SK-N-SH (cell line): ENCODE results near the gene GRIA1. TPM values are rescaled to one million over a fixed set of nuclear protein-coding genes. Genes with fewer than 3 reads are reported as not detected.

Experiments
- CTCF ChIA-PET: fragments of 300-600, 350-600 bp; formaldehyde crosslinking; extraction: SDS; loops from one replicate; lab custom pipeline; 2021; lab: Yijun Ruan, JAX
- POLR2A ChIA-PET: fragments of 350-600 bp; sonication (Branson Sonifier 250); formaldehyde crosslinking; extraction: SDS; loops from one replicate; lab custom pipeline; 2020; ENCODE audit warnings: antibody characterized with exemption, inconsistent platforms; lab: Yijun Ruan, JAX
- DNase-seq: peaks from one replicate; pipeline ENCODE4 v3.0.0; 2012
- H2AFZ ChIP-seq: fragments of 200-600 bp; sonication (generic); 2 replicates; pipeline ENCODE4 v1.8.1; 2016; ENCODE audit warnings: antibody characterized with exemption, mild to moderate bottlenecking, low read depth
- H3F3A ChIP-seq: fragments of 200-600 bp; sonication (generic); replicated peaks from 2 replicates; pipeline ENCODE3; 2016; ENCODE audit warnings: antibody characterized with exemption, mild to moderate bottlenecking; ENCODE audit not compliant: insufficient read depth
- H3K27ac ChIP-seq, 2 experiments: fragments of 200-500 bp in 1 of 2; fragments of 200-600 bp in 1 of 2; sonication (Bioruptor generic) in 1 of 2; sonication (generic), shearing (Covaris generic) in 1 of 2; 2 replicates each; pipeline versions ENCODE4 v1.5.1 to v1.6.1; 2014 to 2016; ENCODE audit warnings: low read depth in 2 of 2, inconsistent platforms in 1 of 2, low read length in 1 of 2, mild to moderate bottlenecking in 1 of 2, mixed read lengths in 1 of 2
- H3K27me3 ChIP-seq: fragments of 200-600 bp; sonication (generic), shearing (Covaris generic); 2 replicates; pipeline ENCODE4 v1.6.1; 2016; ENCODE audit warnings: mixed run types; ENCODE audit not compliant: insufficient read depth
- H3K36me3 ChIP-seq, 2 experiments: fragments of 200-500 bp in 1 of 2; fragments of 200-600 bp in 1 of 2; sonication (Bioruptor generic) in 1 of 2; sonication (generic) in 1 of 2; replicated peaks in 1 of 2; 2 replicates each; pipeline versions ENCODE3 to v1.5.1; 2014 to 2016; ENCODE audit warnings: low read length in 1 of 2, mild to moderate bottlenecking in 1 of 2; ENCODE audit not compliant: insufficient read depth in 2 of 2, control insufficient read depth in 1 of 2
- H3K4me1 ChIP-seq, 2 experiments: fragments of 200-500 bp in 1 of 2; fragments of 200-600 bp in 1 of 2; sonication (Bioruptor generic) in 1 of 2; sonication (generic), shearing (Covaris generic) in 1 of 2; 2 replicates each; pipeline versions ENCODE4 v1.5.1 to v1.6.1; 2014 to 2016; ENCODE audit warnings: low read depth in 1 of 2, low read length in 1 of 2, mixed run types in 1 of 2; ENCODE audit not compliant: insufficient read depth in 2 of 2, control insufficient read depth in 1 of 2
- H3K4me2 ChIP-seq: fragments of 200-600 bp; sonication (generic), shearing (Covaris generic); 2 replicates; pipeline ENCODE4 v1.6.1; 2017; ENCODE audit warnings: mixed run types
- H3K4me3 ChIP-seq, 2 experiments: fragments of 200-500 bp in 1 of 2; fragments of 200-600 bp in 1 of 2; sonication (Bioruptor generic) in 1 of 2; sonication (generic), shearing (Covaris generic) in 1 of 2; 2 replicates each; pipeline versions ENCODE4 v1.5.1 to v1.8.1; 2014 to 2016; ENCODE audit warnings: low read depth in 2 of 2, inconsistent platforms in 1 of 2, low read length in 1 of 2, mild to moderate bottlenecking in 1 of 2, mixed read lengths in 1 of 2, moderate library complexity in 1 of 2
- H3K79me2 ChIP-seq: fragments of 200-600 bp; sonication (generic); 2 replicates; pipeline ENCODE4 v1.8.1; 2017; ENCODE audit warnings: mild to moderate bottlenecking; ENCODE audit not compliant: insufficient read depth
- H3K9ac ChIP-seq: fragments of 200-600 bp; sonication (generic); 2 replicates; pipeline ENCODE4 v1.6.1; 2017; ENCODE audit warnings: mixed run types
- H3K9me2 ChIP-seq: fragments of 200-600 bp; sonication (generic); 2 replicates; pipeline ENCODE4 v1.6.1; 2017; ENCODE audit warnings: mixed run types
- H3K9me3 ChIP-seq: fragments of 200-600 bp; sonication (generic); 2 replicates; pipeline ENCODE4 v1.6.1; 2017; ENCODE audit warnings: mixed run types, mild to moderate bottlenecking, moderate library complexity
- H4K20me1 ChIP-seq: fragments of 200-600 bp; sonication (generic); 2 replicates; pipeline ENCODE4 v1.6.1; 2017; ENCODE audit warnings: mild to moderate bottlenecking, mixed run types; ENCODE audit not compliant: insufficient read depth
- CHD2 ChIP-seq: fragments of 150-350 bp; IDR thresholded peaks from 2 replicates; pipeline ENCODE4 v1.6.1; 2018; ENCODE audit warnings: low read length; ENCODE audit not compliant: partially characterized antibody
- EP300 ChIP-seq, 2 experiments: IDR thresholded peaks; 2 replicates each; pipeline versions ENCODE4 v1.4.0 to v1.6.1; 2012; ENCODE audit warnings: borderline replicate concordance in 1 of 2, low read depth in 1 of 2, low read length in 1 of 2
- EZH2phosphoT487 ChIP-seq: fragments of 200-600 bp; sonication (generic); IDR thresholded peaks from 2 replicates; pipeline ENCODE4 v1.6.1; 2017; ENCODE audit warnings: low read depth, mixed run types, mild to moderate bottlenecking, antibody characterized with exemption, moderate library complexity, borderline replicate concordance
- FOSL2 ChIP-seq: IDR thresholded peaks from 2 replicates; pipeline ENCODE4 v1.4.0; 2012; ENCODE audit warnings: low read depth, mild to moderate bottlenecking, moderate library complexity, borderline replicate concordance
- FOXJ3 ChIP-seq: sonication (generic); formaldehyde crosslinking; IDR thresholded peaks from 2 replicates; pipeline ENCODE4 v1.5.1; 2020; ENCODE audit warnings: mild to moderate bottlenecking, missing genetic modification reagents
- FOXM1 ChIP-seq: IDR thresholded peaks from 2 replicates; pipeline ENCODE4 v1.4.0; 2012; ENCODE audit warnings: low read depth, mild to moderate bottlenecking
- JUND ChIP-seq: IDR thresholded peaks from 2 replicates; pipeline ENCODE4 v1.4.0; 2012
- MAX ChIP-seq: IDR thresholded peaks from 2 replicates; pipeline ENCODE4 v1.4.0; 2012; ENCODE audit warnings: low read depth
- MXI1 ChIP-seq: IDR thresholded peaks from 2 replicates; pipeline ENCODE4 v1.6.1; 2012; ENCODE audit warnings: mild to moderate bottlenecking, low read depth, low read length, improper control_type of control experiment
- NRF1 ChIP-seq: IDR thresholded peaks from 2 replicates; pipeline ENCODE4 v1.6.1; 2012; ENCODE audit warnings: low read depth, mild to moderate bottlenecking, low read length
- POLR2AphosphoS5 ChIP-seq: IDR thresholded peaks from 2 replicates; pipeline ENCODE4 v1.6.1; 2012; ENCODE audit warnings: low read depth, low read length
- RCOR1 ChIP-seq: fragments of 150-350 bp; IDR thresholded peaks from 2 replicates; pipeline ENCODE4 v1.6.1; 2017; ENCODE audit warnings: antibody characterized with exemption, low read length
- RFX5 ChIP-seq: IDR thresholded peaks from 2 replicates; pipeline ENCODE4 v1.6.1; 2012; ENCODE audit warnings: mild to moderate bottlenecking, improper control_type of control experiment, low read length
- SIN3A ChIP-seq: IDR thresholded peaks from 2 replicates; pipeline ENCODE4 v1.6.1; 2012; ENCODE audit warnings: low read depth, mild to moderate bottlenecking, low read length, moderate library complexity, borderline replicate concordance
- TAF1 ChIP-seq: IDR thresholded peaks from 2 replicates; pipeline ENCODE4 v1.6.1; 2012; ENCODE audit warnings: low read depth, mild to moderate bottlenecking, low read length, moderate library complexity, borderline replicate concordance
- WGBS: methylation state at CpG from one replicate; pipeline ENCODE4 v1.1.6; 2017; ENCODE audit warnings: low lambda C conversion rate; 5-methylcytosine and 5-hydroxymethylcytosine counted together
- polyA plus RNA-seq, 3 experiments: library from polyadenylated mRNA; depleted of rRNA; stranded (reverse); fragments of >200 nt; gene quantifications; 2 replicates each; pipeline ENCODE4 v1.2.3, GENCODE V29; 2012

Gene GRIA1
- polyA plus RNA-seq, 1 of the 3 experiments (the other 2 are of a cell fraction) = 0.35 TPM

GRCh38 chr5:153742060-153742459 is 251.6 kb downstream of the GRIA1 start:
- no peak for DNase-seq
- Histone ChIP-seq H3F3A (no peaks in the 10 kb centered on the region), H3K4me3 (no peak overlapping the region)

GRCh38 chr5:153744751-153745150 is 254.3 kb downstream of the GRIA1 start:
- H3K27me3 ChIP-seq = no peaks in the 10 kb centered on the region
- no peaks in the 10 kb centered on the region for H3K9me2 ChIP-seq
- H3K9me3 ChIP-seq = no peaks in the 10 kb centered on the region
- no peaks in the 10 kb centered on the region for H4K20me1 ChIP-seq
- no peak overlapping the region for H3K9ac ChIP-seq
- TF ChIP-seq NRF1 (no peak), JUND (no peak), FOXJ3 (CRISPR knock-in tag) (no peak), MAX (no peak), TAF1 (no peak), MXI1 (no peak), POLR2AphosphoS5 (no peak), EZH2phosphoT487 (no peak), RCOR1 (no peak), SIN3A (no peak), EP300 (IDR thresholded peaks at IDR 0.05; ENCODE audit: borderline replicate concordance in 1 of 2, low read depth in 1 of 2, low read length in 1 of 2) (no peak), FOSL2 (no peak)
- H3K4me1 ChIP-seq = peaks cover 0 to 1% of the 10 kb centered on the region in 2 experiments; a peak in 1 of 4 replicates
- H3K79me2 ChIP-seq = no peaks in the 10 kb centered on the region
- ChIA-PET POLR2A (no interaction called here), CTCF (interaction anchor here (0.5 kb wide), 1 partner anchor 236 kb away, joined by 3 read pairs; no protein-coding TSS in a partner anchor)
- H3K27ac ChIP-seq = no peak overlapping the region
- no peak for DNase-seq
- no peak overlapping the region for H2AFZ ChIP-seq
- H3K36me3 ChIP-seq = no peaks in the 10 kb centered on the region
- no peak overlapping the region for H3K4me3 ChIP-seq
- no peak overlapping the region for H3K4me2 ChIP-seq
- 88% methylated on average over 2 of the region's 2 CpGs for WGBS
- H3F3A ChIP-seq = no peaks in the 10 kb centered on the region

More at GRCh38 chr5:153742060-153742459, 251.6 kb downstream of the GRIA1 start:
- no peak overlapping the region for H3K4me2 ChIP-seq
- no peaks in the 10 kb centered on the region for H3K4me1 ChIP-seq
- H3K9ac ChIP-seq = no peak overlapping the region
- H4K20me1 ChIP-seq = no peaks in the 10 kb centered on the region
- H3K9me3 ChIP-seq = no peaks in the 10 kb centered on the region
- CTCF ChIA-PET = no interaction called here
- WGBS = 59% methylated on average over 5 of the region's 5 CpGs
- H3K27me3 ChIP-seq = no peaks in the 10 kb centered on the region
- no peaks in the 10 kb centered on the region for H3K79me2 ChIP-seq
- no peak for TF ChIP-seq FOSL2
- H3K27ac ChIP-seq = no peak overlapping the region
- no peaks in the 10 kb centered on the region for H3K36me3 ChIP-seq
- no peak overlapping the region for H2AFZ ChIP-seq
- H3K9me2 ChIP-seq = no peaks in the 10 kb centered on the region
- POLR2A ChIA-PET = no interaction called here

GRCh38 chr5:153745778-153746395 is 255.4 kb downstream of the GRIA1 start:
- H3F3A ChIP-seq = no peaks in the 10 kb centered on the region
- no peak overlapping the region for H2AFZ ChIP-seq
- no peak for DNase-seq
- H3K4me1 ChIP-seq = peaks cover 0 to 9% of the 10 kb centered on the region in 2 experiments; a peak in 1 of 4 replicates
- H3K79me2 ChIP-seq = no peaks in the 10 kb centered on the region
- CTCF ChIA-PET = no interaction called here
- 59% methylated on average over 5 of the region's 5 CpGs for WGBS
- H3K9me2 ChIP-seq = no peaks in the 10 kb centered on the region
- no peaks in the 10 kb centered on the region for H3K27me3 ChIP-seq
- no peaks in the 10 kb centered on the region for H3K9me3 ChIP-seq
- no peaks in the 10 kb centered on the region for H4K20me1 ChIP-seq
- TF ChIP-seq FOXM1 = no peak
- TF ChIP-seq CHD2 = no peak
- TF ChIP-seq RFX5 = no peak
- no peak for TF ChIP-seq FOSL2
- no peak for TF ChIP-seq TAF1
- no peaks in the 10 kb centered on the region for H3K36me3 ChIP-seq
- no peak overlapping the region for H3K9ac ChIP-seq
- POLR2A ChIA-PET = no interaction called here
- no peak overlapping the region for H3K27ac ChIP-seq
- H3K4me3 ChIP-seq = no peak overlapping the region
- H3K4me2 ChIP-seq = no peak overlapping the region
